Measurements from ENCODE around the gene SEH1L. TPM values are rescaled to one million over a fixed set of nuclear protein-coding genes. Genes with fewer than 3 reads are reported as not detected.
"Not testable (repeated sequence)": the region's sequence is repeated elsewhere in the genome, so short reads cannot be mapped to it uniquely, and the experiment has no call there.

Gene SEH1L, protein sequence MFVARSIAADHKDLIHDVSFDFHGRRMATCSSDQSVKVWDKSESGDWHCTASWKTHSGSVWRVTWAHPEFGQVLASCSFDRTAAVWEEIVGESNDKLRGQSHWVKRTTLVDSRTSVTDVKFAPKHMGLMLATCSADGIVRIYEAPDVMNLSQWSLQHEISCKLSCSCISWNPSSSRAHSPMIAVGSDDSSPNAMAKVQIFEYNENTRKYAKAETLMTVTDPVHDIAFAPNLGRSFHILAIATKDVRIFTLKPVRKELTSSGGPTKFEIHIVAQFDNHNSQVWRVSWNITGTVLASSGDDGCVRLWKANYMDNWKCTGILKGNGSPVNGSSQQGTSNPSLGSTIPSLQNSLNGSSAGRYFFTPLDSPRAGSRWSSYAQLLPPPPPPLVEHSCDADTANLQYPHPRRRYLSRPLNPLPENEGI
- total RNA-seq: 10 to 100 TPM; 50.5 to 54.3 TPM

- H3K27me3 Mint-ChIP-seq: no peaks in the 10 kb centered on the region
- ChIA-PET CTCF (interaction anchor here (1.2 kb wide), 1 partner anchor 13 kb away, joined by 3 read pairs; no protein-coding TSS in a partner anchor), POLR2A (no interaction called here)
- peaks cover 51% of the 10 kb centered on the region for H3K4me1 Mint-ChIP-seq
- peaks cover 4% of the 10 kb centered on the region for H3K9me3 Mint-ChIP-seq
- peak; percentile 99 for DNase-seq
- H3K27ac Mint-ChIP-seq: peak within 1 kb of the TSS; percentile 98
- peak within 1 kb of the TSS; percentile 88 for H3K4me3 Mint-ChIP-seq
- peaks cover 28% of the 10 kb centered on the region for H3K36me3 Mint-ChIP-seq (ENCODE audit: low read depth)
These were observed at the start of gene SEH1L for GRCh38 chr18:12947285-12948049. Gene SEH1L (plus strand): TSS chr18:12948011. CDS start chr18:12948122, 111 bp downstream.

GRCh38 chr18:12901208-12901607, 46.6 kb upstream of the SEH1L start:
- H3K36me3 Mint-ChIP-seq (ENCODE audit: low read depth); H3K27ac Mint-ChIP-seq; H3K4me3 Mint-ChIP-seq; POLR2A ChIA-PET; CTCF ChIA-PET; DNase-seq; H3K9me3 Mint-ChIP-seq: not testable (repeated sequence)
- peaks cover 10% of the 10 kb centered on the region for H3K4me1 Mint-ChIP-seq
- peaks cover 22% of the 10 kb centered on the region for H3K27me3 Mint-ChIP-seq

- peak; percentile 73 for DNase-seq
- CTCF ChIA-PET: interaction anchor here (0.5 to 4.0 kb wide), 7 partner anchors 11 to 160 kb away, joined by 3 to 19 read pairs (median 4); no protein-coding TSS in a partner anchor
- H3K9me3 Mint-ChIP-seq: no peaks in the 10 kb centered on the region
- peaks cover 12% of the 10 kb centered on the region for H3K27me3 Mint-ChIP-seq
- H3K36me3 Mint-ChIP-seq (ENCODE audit: low read depth): no peaks in the 10 kb centered on the region
- H3K27ac Mint-ChIP-seq: peak overlapping the region; percentile 90
- POLR2A ChIA-PET: no interaction called here
- peaks cover 8% of the 10 kb centered on the region for H3K4me1 Mint-ChIP-seq
- peak overlapping the region; percentile 35 for H3K4me3 Mint-ChIP-seq
These were observed 43.7 kb upstream of the SEH1L start for GRCh38 chr18:12904012-12904516.

DNA sequence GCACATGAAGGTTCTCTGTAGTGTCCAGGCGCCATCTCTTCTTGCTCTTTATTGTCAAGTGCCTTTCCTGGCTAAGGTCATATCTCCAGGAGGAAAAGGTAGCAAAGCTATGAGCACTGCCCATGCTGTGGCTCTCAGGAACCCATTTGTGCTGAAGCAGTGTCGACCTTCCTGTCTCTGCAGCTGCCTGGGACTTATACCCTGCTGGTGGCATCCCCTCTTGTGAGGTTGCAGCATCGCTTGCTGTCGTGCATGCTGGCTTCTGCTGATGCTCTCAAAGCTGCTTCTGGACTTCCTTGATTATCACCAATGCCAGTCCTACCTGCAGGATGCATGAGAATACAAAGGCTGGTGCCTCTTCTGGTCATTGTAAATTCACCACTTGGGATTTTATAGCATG, 41.7 kb upstream of the SEH1L start:
- POLR2A ChIA-PET: no interaction called here
- no peaks in the 10 kb centered on the region for H3K36me3 Mint-ChIP-seq (ENCODE audit: low read depth)
- DNase-seq: no peak
- H3K27ac Mint-ChIP-seq: no peak overlapping the region
- no peak overlapping the region for H3K4me3 Mint-ChIP-seq
- CTCF ChIA-PET: interaction anchor here (1.0 kb wide), 1 partner anchor 13 kb away, joined by 3 read pairs; no protein-coding TSS in a partner anchor
- H3K27me3 Mint-ChIP-seq: peaks cover 13% of the 10 kb centered on the region
- no peaks in the 10 kb centered on the region for H3K9me3 Mint-ChIP-seq
- peaks cover 11% of the 10 kb centered on the region for H3K4me1 Mint-ChIP-seq

- ChIA-PET POLR2A (no interaction called here), CTCF (interaction anchor here (0.6 to 1.0 kb wide), 2 partner anchors 13 kb away, joined by 3 read pairs; no protein-coding TSS in a partner anchor)
- Mint-ChIP-seq H3K27ac (no peak overlapping the region), H3K4me1 (peaks cover 12% of the 10 kb centered on the region), H3K36me3 (ENCODE audit: low read depth) (no peaks in the 10 kb centered on the region), H3K27me3 (peaks cover 13% of the 10 kb centered on the region), H3K4me3 (no peak overlapping the region), H3K9me3 (no peaks in the 10 kb centered on the region)
- no peak for DNase-seq
These were observed 41.0 kb upstream of the SEH1L start for GRCh38 chr18:12906773-12907172.

- Mint-ChIP-seq H3K4me3 (no peak overlapping the region), H3K36me3 (ENCODE audit: low read depth) (no peaks in the 10 kb centered on the region), H3K27me3 (peaks cover 12% of the 10 kb centered on the region), H3K9me3 (no peaks in the 10 kb centered on the region), H3K4me1 (peaks cover 12% of the 10 kb centered on the region), H3K27ac (no peak overlapping the region)
- ChIA-PET POLR2A (no interaction called here), CTCF (interaction anchor here (0.5 to 1.4 kb wide), 4 partner anchors 12 to 1365 kb away, joined by 3 to 5 read pairs (median 4); no protein-coding TSS in a partner anchor)
- DNase-seq: no peak
These were observed 40.4 kb upstream of the SEH1L start for GRCh38 chr18:12907258-12907925.

GRCh38 chr18:12908706-12909105, 39.1 kb upstream of the SEH1L start:
- Mint-ChIP-seq H3K27me3 (peaks cover 12% of the 10 kb centered on the region), H3K4me3 (no peak overlapping the region), H3K9me3 (peaks cover 4% of the 10 kb centered on the region), H3K36me3 (ENCODE audit: low read depth) (peaks cover 2% of the 10 kb centered on the region), H3K4me1 (peaks cover 10% of the 10 kb centered on the region), H3K27ac (no peak overlapping the region)
- CTCF ChIA-PET: interaction anchor here (1.4 kb wide), 1 partner anchor 15 kb away, joined by 3 read pairs; no protein-coding TSS in a partner anchor
- no peak for DNase-seq
- POLR2A ChIA-PET: no interaction called here

DNA sequence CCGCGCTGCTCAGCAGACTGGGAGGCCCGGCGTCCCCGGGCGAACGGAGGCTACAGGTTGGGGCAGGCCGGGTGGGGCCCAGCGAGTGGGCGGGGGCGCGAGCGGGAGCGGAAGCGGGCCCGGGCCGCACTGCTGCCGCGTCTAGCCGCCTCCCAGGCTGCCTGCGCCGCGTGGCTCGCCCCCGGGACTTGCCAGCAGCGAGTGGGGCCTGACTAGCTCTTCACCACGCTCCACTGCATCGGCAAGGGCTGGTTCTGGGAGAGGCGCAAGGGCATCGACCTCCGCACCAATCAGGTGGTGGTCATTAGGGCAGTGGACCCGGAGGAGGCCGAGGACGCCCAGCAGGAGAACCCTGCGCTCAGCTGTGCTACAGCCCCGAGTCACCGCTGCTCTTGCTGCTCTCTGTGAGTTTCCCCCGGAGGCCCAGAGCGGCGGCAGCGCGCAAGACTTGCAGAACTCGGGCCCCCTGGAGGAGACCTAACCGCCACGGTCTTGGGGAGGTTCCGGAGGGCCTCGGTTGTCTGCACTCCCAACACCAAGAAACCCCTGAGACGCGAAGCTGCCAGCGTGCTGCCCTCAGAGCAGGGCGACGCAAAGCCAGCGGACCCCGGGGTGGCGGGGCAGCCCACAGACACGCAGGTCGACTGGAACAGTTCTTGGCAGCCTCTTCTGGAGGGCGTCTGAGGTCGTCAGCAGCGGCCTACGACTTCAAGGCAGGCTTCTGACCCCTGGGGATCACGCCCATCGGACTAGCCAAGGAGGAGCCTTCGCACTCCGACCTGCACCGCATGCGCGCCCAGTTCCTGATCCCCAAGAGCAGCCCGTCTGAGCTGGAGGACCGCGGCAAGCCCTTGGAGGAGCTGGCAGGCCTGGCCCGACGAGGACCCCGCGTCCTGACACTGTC, 36.5 kb upstream of the SEH1L start:
- Mint-ChIP-seq H3K36me3 (ENCODE audit: low read depth) (peaks cover 2% of the 10 kb centered on the region), H3K9me3 (peaks cover 7% of the 10 kb centered on the region), H3K4me3 (peak overlapping the region; percentile 34), H3K27me3 (peaks cover 14% of the 10 kb centered on the region), H3K27ac (peak overlapping the region; percentile 60), H3K4me1 (peaks cover 4% of the 10 kb centered on the region)
- ChIA-PET POLR2A (no interaction called here), CTCF (interaction anchor here (0.6 to 1.0 kb wide), 3 partner anchors 12 to 186 kb away, joined by 3 read pairs; no protein-coding TSS in a partner anchor)
- DNase-seq: peak; percentile 41

GRCh38 chr18:12911929-12912703, 35.7 kb upstream of the SEH1L start:
- DNase-seq: no peak
- H3K4me1 Mint-ChIP-seq: peaks cover 4% of the 10 kb centered on the region
- H3K9me3 Mint-ChIP-seq: peaks cover 7% of the 10 kb centered on the region
- H3K36me3 Mint-ChIP-seq (ENCODE audit: low read depth): peaks cover 2% of the 10 kb centered on the region
- ChIA-PET POLR2A (no interaction called here), CTCF (interaction anchor here (0.8 kb wide), 1 partner anchor 135 kb away, joined by 3 read pairs; no protein-coding TSS in a partner anchor)
- H3K27ac Mint-ChIP-seq: no peak overlapping the region
- no peak overlapping the region for H3K4me3 Mint-ChIP-seq
- H3K27me3 Mint-ChIP-seq: peaks cover 14% of the 10 kb centered on the region

DNA sequence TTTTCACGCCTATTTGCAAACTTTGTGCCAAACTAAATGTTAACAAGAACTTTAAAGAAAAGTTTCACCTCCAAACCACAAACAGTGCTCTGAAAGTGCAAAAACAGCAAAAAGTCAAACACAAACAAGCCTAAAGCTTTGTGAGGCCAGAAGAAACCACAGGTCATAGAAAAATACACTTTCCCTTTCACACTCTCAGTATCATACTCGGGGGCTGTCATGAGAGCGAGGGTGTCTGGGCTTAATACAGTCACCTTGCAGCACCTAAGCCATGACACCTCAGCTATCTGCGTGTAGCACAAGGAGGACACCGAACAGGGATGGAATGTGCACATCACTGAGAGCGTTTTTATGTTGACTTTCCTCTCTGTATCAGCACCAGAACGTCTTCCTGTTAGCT, 26.6 kb upstream of the SEH1L start:
- Mint-ChIP-seq H3K27ac (peak overlapping the region; percentile 66), H3K9me3 (no peaks in the 10 kb centered on the region), H3K4me3 (no peak overlapping the region), H3K4me1 (peaks cover 17% of the 10 kb centered on the region), H3K27me3 (peaks cover 9% of the 10 kb centered on the region), H3K36me3 (ENCODE audit: low read depth) (no peaks in the 10 kb centered on the region)
- ChIA-PET POLR2A (no interaction called here), CTCF (interaction anchor here (0.5 to 2.0 kb wide), 7 partner anchors 13 to 219 kb away, joined by 3 to 11 read pairs (median 3); partner anchors contain the start of gene CEP76)
- peak; percentile 34 for DNase-seq

DNA sequence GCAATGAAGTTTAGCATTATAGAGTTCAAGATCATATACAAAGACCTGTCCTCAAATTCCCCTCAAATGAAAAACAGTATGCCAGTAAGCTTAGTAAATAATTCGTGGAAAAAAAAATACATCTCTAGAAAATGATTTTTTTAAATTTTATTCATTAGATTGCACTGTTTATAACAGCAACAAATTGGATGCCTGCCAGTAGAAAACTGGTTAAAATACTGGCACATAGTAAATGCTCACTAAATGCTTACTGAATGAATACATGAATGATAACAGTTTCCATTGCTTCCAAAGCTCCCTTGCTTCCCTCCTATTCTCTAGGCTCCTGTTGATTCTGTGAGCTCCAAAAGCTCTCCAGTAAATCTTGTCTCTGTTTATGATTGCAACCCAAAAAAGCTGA, 25.5 kb upstream of the SEH1L start:
- CTCF ChIA-PET: interaction anchor here (1.5 to 2.0 kb wide), 3 partner anchors 12 to 220 kb away, joined by 3 to 11 read pairs (median 3); partner anchors contain the start of gene CEP76
- no peak for DNase-seq
- Mint-ChIP-seq H3K27me3 (peaks cover 9% of the 10 kb centered on the region), H3K36me3 (ENCODE audit: low read depth) (no peaks in the 10 kb centered on the region), H3K4me3 (no peak overlapping the region), H3K9me3 (no peaks in the 10 kb centered on the region), H3K27ac (no peak overlapping the region), H3K4me1 (peaks cover 17% of the 10 kb centered on the region)
- POLR2A ChIA-PET: no interaction called here

All from activated CD4-positive, alpha-beta T cell treated with anti-CD3 and anti-CD28 coated beads, Interleukin-2, amount 10 ng/mL, durations not matched to agents 7 days and 5 days (primary cell).